Panc1 (cell line): ENCODE data around the gene ALOX12B. TPM values are rescaled to one million over a fixed set of nuclear protein-coding genes. Genes with fewer than 3 reads are reported as not detected.

ENCODE experiments used
- ATAC-seq: fragments of 200-7000 bp; cut with Tn5 transposase; 2 replicates; pipeline ENCODE4 v1.9.1; 2020; ENCODE audit warnings: mild to moderate bottlenecking, moderate library complexity
- BruUV-seq: library from RNA; stranded (reverse); fragments of 400-500 nt; replicated peaks from 2 replicates; lab custom pipeline; 2021; lab: Mats Ljungman, UMichigan
- CTCF ChIA-PET: fragments of 300-600 bp; sonication (Branson Sonifier 250); formaldehyde crosslinking; loops from one replicate; lab custom pipeline; 2022; ENCODE audit warnings: antibody characterized with exemption; lab: Charles Lee
- POLR2A ChIA-PET: fragments of 300-600 bp; sonication (Branson Sonifier 250); formaldehyde crosslinking; loops from one replicate; lab custom pipeline; 2022; ENCODE audit warnings: antibody characterized with exemption; lab: Charles Lee
- DNase-seq: peaks from one replicate; pipeline ENCODE4 v3.0.0-alpha.2; 2010; ENCODE audit warnings: low read depth, low spot score
- H3K27ac ChIP-seq: 2 replicates; pipeline ENCODE4 v1.5.1; 2011; ENCODE audit warnings: mild to moderate bottlenecking, low read length, inconsistent platforms
- H3K27me3 ChIP-seq: fragments of 200-500 bp; sonication (Bioruptor generic); 2 replicates; pipeline ENCODE4 v1.6.0; 2014; ENCODE audit warnings: low read length, inconsistent platforms; ENCODE audit not compliant: control insufficient read depth, insufficient read depth
- H3K36me3 ChIP-seq: fragments of 200-500 bp; sonication (Bioruptor generic); 2 replicates; pipeline ENCODE4 v1.5.1; 2014; ENCODE audit warnings: inconsistent platforms, mild to moderate bottlenecking, low read length, moderate library complexity; ENCODE audit not compliant: control insufficient read depth, insufficient read depth
- H3K4me1 ChIP-seq: 2 replicates; pipeline ENCODE4 v1.5.1; 2011; ENCODE audit warnings: inconsistent platforms, mild to moderate bottlenecking, low read length, moderate library complexity; ENCODE audit not compliant: control insufficient read depth, insufficient read depth
- H3K4me3 ChIP-seq, 2 experiments: 2 replicates each; pipeline ENCODE4 v1.5.1; 2011 to 2012; ENCODE audit warnings: low read depth in 2 of 2, low read length in 2 of 2, mild to moderate bottlenecking in 2 of 2, inconsistent platforms in 1 of 2, moderate library complexity in 1 of 2
- H3K9me3 ChIP-seq: fragments of 200-500 bp; sonication (Bioruptor generic); 2 replicates; pipeline ENCODE4 v1.5.1; 2014; ENCODE audit warnings: low read depth, mild to moderate bottlenecking, inconsistent platforms, low read length, moderate library complexity; ENCODE audit not compliant: control insufficient read depth, insufficient read depth
- POLR2AphosphoS5 ChIP-seq: IDR thresholded peaks from 2 replicates; pipeline ENCODE4 v1.6.1; 2012; ENCODE audit warnings: mild to moderate bottlenecking, low read depth, low read length, moderate library complexity
- REST ChIP-seq, 2 experiments: IDR thresholded peaks; 2 replicates each; pipeline ENCODE4 v1.6.1; 2011 to 2012; ENCODE audit warnings: low read depth in 2 of 2, control low read depth in 1 of 2, low read length in 1 of 2, mild to moderate bottlenecking in 1 of 2, moderate library complexity in 1 of 2; ENCODE audit not compliant: insufficient read depth in 1 of 2
- SIN3A ChIP-seq: IDR thresholded peaks from 2 replicates; pipeline ENCODE4 v1.6.1; 2012; ENCODE audit warnings: low read depth, mild to moderate bottlenecking, low read length, moderate library complexity, borderline replicate concordance; ENCODE audit not compliant: insufficient read depth
- TCF7L2 ChIP-seq: IDR thresholded peaks from 2 replicates; pipeline ENCODE4 v1.6.1; 2011; ENCODE audit warnings: mild to moderate bottlenecking, low read depth, low read length, inconsistent platforms
- in situ Hi-C: cut with HindIII; loops from 2 replicates; pipeline ENCODE4 v1.10.0; 2016; ENCODE audit warnings: low sequenced_read_pairs, low pct_unique_long_range_greater_than_20kb
- intact Hi-C: fragments of 100-400 bp; cut with micrococcal nuclease; formaldehyde crosslinking; loops from one replicate; pipeline ENCODE4 v1.10.0; 2022; ENCODE audit not compliant: unreplicated experiment
- total RNA-seq: library from RNA; stranded (reverse); gene quantifications from one replicate; pipeline ENCODE4 v1.2.1, GENCODE V29; 2021; ENCODE audit not compliant: unreplicated experiment
- TF ChIP-seq, protein P1 (sequence below): fragments of 450-650 bp; IDR thresholded peaks from 2 replicates; pipeline ENCODE4 v1.5.1; 2017; ENCODE audit warnings: mild to moderate bottlenecking

ALOX12B gene
- total RNA-seq, 1 experiment from 2014 or later, result not detected

DNA sequence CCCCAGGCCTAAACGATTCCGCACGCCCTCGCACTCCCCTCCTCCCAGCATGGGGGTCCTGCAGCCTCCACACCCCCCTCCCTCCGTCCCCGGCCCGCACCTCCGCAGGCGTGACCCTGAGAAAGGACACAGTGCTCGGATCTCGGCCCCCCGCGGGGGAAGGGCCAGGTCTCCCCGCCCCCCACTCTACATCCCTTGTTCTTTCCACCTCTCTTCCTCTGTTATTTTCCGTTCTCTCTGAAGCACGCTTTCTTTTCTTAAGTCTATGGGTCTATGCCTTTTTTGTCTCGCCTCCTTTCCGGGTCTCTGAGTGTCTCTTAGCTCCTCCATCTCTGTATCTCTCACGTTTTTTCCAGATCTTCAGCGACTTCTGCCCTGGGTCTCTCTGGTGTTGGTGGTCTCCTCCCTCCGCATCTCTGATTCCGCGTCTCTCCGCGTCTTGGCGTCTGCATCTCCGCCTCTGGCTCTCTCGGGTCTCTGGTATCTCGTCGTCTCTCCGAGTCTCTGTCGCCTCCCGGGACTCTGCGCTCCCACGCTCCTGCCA is 38.5 kb upstream of the ALOX12B start:
- no TSS peak for BruUV-seq
- peaks cover 7% of the 10 kb centered on the region for H3K4me1 ChIP-seq
- no peak for TF ChIP-seq POLR2AphosphoS5
- TF ChIP-seq SIN3A, result no peak
- no peak for TF ChIP-seq TCF7L2
- TF ChIP-seq, protein P1, sequence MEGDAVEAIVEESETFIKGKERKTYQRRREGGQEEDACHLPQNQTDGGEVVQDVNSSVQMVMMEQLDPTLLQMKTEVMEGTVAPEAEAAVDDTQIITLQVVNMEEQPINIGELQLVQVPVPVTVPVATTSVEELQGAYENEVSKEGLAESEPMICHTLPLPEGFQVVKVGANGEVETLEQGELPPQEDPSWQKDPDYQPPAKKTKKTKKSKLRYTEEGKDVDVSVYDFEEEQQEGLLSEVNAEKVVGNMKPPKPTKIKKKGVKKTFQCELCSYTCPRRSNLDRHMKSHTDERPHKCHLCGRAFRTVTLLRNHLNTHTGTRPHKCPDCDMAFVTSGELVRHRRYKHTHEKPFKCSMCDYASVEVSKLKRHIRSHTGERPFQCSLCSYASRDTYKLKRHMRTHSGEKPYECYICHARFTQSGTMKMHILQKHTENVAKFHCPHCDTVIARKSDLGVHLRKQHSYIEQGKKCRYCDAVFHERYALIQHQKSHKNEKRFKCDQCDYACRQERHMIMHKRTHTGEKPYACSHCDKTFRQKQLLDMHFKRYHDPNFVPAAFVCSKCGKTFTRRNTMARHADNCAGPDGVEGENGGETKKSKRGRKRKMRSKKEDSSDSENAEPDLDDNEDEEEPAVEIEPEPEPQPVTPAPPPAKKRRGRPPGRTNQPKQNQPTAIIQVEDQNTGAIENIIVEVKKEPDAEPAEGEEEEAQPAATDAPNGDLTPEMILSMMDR, result no peak
- no peak for TF ChIP-seq REST (IDR thresholded peaks at IDR 0.05; ENCODE audit: insufficient read depth in 1 of 2, low read depth in 2 of 2, low read length in 1 of 2)
- ATAC-seq (peak; percentile 1), DNase-seq (no peak)
- POLR2A ChIA-PET, result no interaction called here
- no peaks in the 10 kb centered on the region for H3K9me3 ChIP-seq
- H3K36me3 ChIP-seq, result no peaks in the 10 kb centered on the region
- no peaks in the 10 kb centered on the region for H3K27me3 ChIP-seq
- in situ Hi-C loops (no loop called here), intact Hi-C loops (loop anchor here (10.0 kb wide), 1 partner anchor 99 kb away; no protein-coding TSS in a partner anchor)
- peak overlapping the region; percentile 60 to 92 for H3K4me3 ChIP-seq
- H3K27ac ChIP-seq, result no peak overlapping the region
- CTCF ChIA-PET, result no interaction called here

- ATAC-seq, result no peak; the same call in 1 of the 2 replicates
- Histone ChIP-seq H3K4me3 (peak overlapping the region; percentile 60 to 92), H3K27ac (no peak overlapping the region), H3K36me3 (no peaks in the 10 kb centered on the region), H3K4me1 (peaks cover 7% of the 10 kb centered on the region), H3K27me3 (no peaks in the 10 kb centered on the region), H3K9me3 (no peaks in the 10 kb centered on the region)
- POLR2A ChIA-PET, result no interaction called here
- intact Hi-C loops (loop anchor here (10.0 kb wide), 1 partner anchor 99 kb away; no protein-coding TSS in a partner anchor), in situ Hi-C loops (no loop called here)
- CTCF ChIA-PET, result no interaction called here
- BruUV-seq, result no TSS peak
- no peak for DNase-seq
- TF ChIP-seq POLR2AphosphoS5 (peak; percentile 76), SIN3A (no peak)
- TF ChIP-seq, protein P1, result no peak
Measured at GRCh38 chr17:8125154-8125946, 37.8 kb upstream of the ALOX12B start.
